Trophoblast cell (in vitro differentiated cells and primary cell): ENCODE results near the gene SLC37A1.

Source experiments
- DNase-seq, 2 donors: peaks; one replicate each; pipeline ENCODE4 v3.0.0-alpha.2; 2016
- H2AFZ ChIP-seq: 2 replicates; pipeline ENCODE4 v1.6.1; 2013; ENCODE audit warnings: low read length, moderate library complexity, mild to moderate bottlenecking; ENCODE audit not compliant: insufficient read depth, poor library complexity
- H2AK5ac ChIP-seq: 2 replicates; pipeline ENCODE4 v1.6.1; 2013; ENCODE audit warnings: mild to moderate bottlenecking, low read length
- H2BK120ac ChIP-seq: 2 replicates; pipeline ENCODE4 v1.6.1; 2013; ENCODE audit warnings: low read length, mild to moderate bottlenecking, moderate library complexity; ENCODE audit not compliant: insufficient read depth, poor library complexity
- H2BK12ac ChIP-seq: 2 replicates; pipeline ENCODE4 v1.6.1; 2013; ENCODE audit warnings: mild to moderate bottlenecking, low read length, moderate library complexity
- H2BK5ac ChIP-seq: 2 replicates; pipeline ENCODE4 v1.6.1; 2013; ENCODE audit warnings: low read length, low read depth, moderate library complexity, mild to moderate bottlenecking; ENCODE audit not compliant: poor library complexity
- H3K14ac ChIP-seq: 2 replicates; pipeline ENCODE4 v1.6.1; 2013; ENCODE audit warnings: mild to moderate bottlenecking, low read length
- H3K18ac ChIP-seq: 2 replicates; pipeline ENCODE4 v1.6.1; 2013; ENCODE audit warnings: mild to moderate bottlenecking, low read length
- H3K23ac ChIP-seq: 2 replicates; pipeline ENCODE4 v1.6.1; 2013; ENCODE audit warnings: low read length
- H3K27ac ChIP-seq: 2 replicates; pipeline ENCODE4 v1.5.1; 2013; ENCODE audit warnings: low read depth, mild to moderate bottlenecking, inconsistent platforms, low read length, moderate library complexity
- H3K27me3 ChIP-seq: 2 replicates; pipeline ENCODE4 v1.6.1; 2013; ENCODE audit warnings: inconsistent platforms, mild to moderate bottlenecking, low read length, moderate library complexity; ENCODE audit not compliant: insufficient read depth
- H3K36me3 ChIP-seq, 2 experiments: 1 replicate in 1 of 2; 2 replicates in 1 of 2; pipeline ENCODE4 v1.6.1; 2013; ENCODE audit warnings: low read length in 2 of 2, mild to moderate bottlenecking in 2 of 2, moderate library complexity in 1 of 2; ENCODE audit not compliant: insufficient read depth in 2 of 2, control insufficient read depth in 1 of 2
- H3K4ac ChIP-seq: 2 replicates; pipeline ENCODE4 v1.6.1; 2013; ENCODE audit warnings: low read depth, mild to moderate bottlenecking, low read length, moderate library complexity
- H3K4me1 ChIP-seq, 2 experiments: 1 replicate in 1 of 2; 2 replicates in 1 of 2; pipeline ENCODE4 v1.6.1; 2013; ENCODE audit warnings: low read length in 2 of 2, mild to moderate bottlenecking in 2 of 2, moderate library complexity in 1 of 2; ENCODE audit not compliant: insufficient read depth in 2 of 2, control insufficient read depth in 1 of 2
- H3K4me2 ChIP-seq: 2 replicates; pipeline ENCODE4 v1.6.1; 2013; ENCODE audit warnings: inconsistent platforms, mild to moderate bottlenecking, low read length, moderate library complexity
- H3K4me3 ChIP-seq: 2 replicates; pipeline ENCODE4 v1.5.1; 2013; ENCODE audit warnings: mild to moderate bottlenecking, low read depth, low read length, inconsistent platforms
- H3K79me1 ChIP-seq: one replicate; pipeline ENCODE4 v1.6.1; 2013; ENCODE audit warnings: low read length
- H3K79me2 ChIP-seq: 2 replicates; pipeline ENCODE4 v1.6.1; 2013; ENCODE audit warnings: low read length, mild to moderate bottlenecking; ENCODE audit not compliant: control insufficient read depth, insufficient read depth, poor library complexity
- H3K9ac ChIP-seq: 2 replicates; pipeline ENCODE4 v1.6.1; 2013; ENCODE audit warnings: mild to moderate bottlenecking, low read length
- H3K9me3 ChIP-seq: 2 replicates; pipeline ENCODE4 v1.6.1; 2013; ENCODE audit warnings: low read depth, mild to moderate bottlenecking, control low read depth, inconsistent platforms, low read length; ENCODE audit not compliant: insufficient read depth
- H4K12ac ChIP-seq: 2 replicates; pipeline ENCODE4 v1.6.1; 2013; ENCODE audit warnings: low read depth, mild to moderate bottlenecking, low read length, moderate library complexity
- H4K8ac ChIP-seq: 2 replicates; pipeline ENCODE4 v1.6.1; 2013; ENCODE audit warnings: low read depth, mild to moderate bottlenecking, low read length, moderate library complexity
- H4K91ac ChIP-seq: one replicate; pipeline ENCODE4 v1.6.1; 2013; ENCODE audit warnings: low read depth, mild to moderate bottlenecking, low read length, moderate library complexity
- WGBS: extraction: QIAGEN DNeasy Blood & Tissue Kit; methylation state at CpG from one replicate; pipeline ENCODE4 v1.1.7; 2013; ENCODE audit warnings: missing lambda C conversion rate; ENCODE audit not compliant: insufficient read length, insufficient coverage; ENCODE audit errors: extremely low coverage; 5-methylcytosine and 5-hydroxymethylcytosine counted together

SLC37A1 gene

GRCh38 chr21:42544544-42544943 lies 30.9 kb downstream of the SLC37A1 start:
- Histone ChIP-seq H3K4me1 (peaks cover 0 to 2% of the 10 kb centered on the region in 2 experiments), H3K4me3 (no peak overlapping the region), H4K91ac (no peak overlapping the region), H3K79me1 (no peaks in the 10 kb centered on the region), H2AFZ (no peak overlapping the region), H2BK120ac (no peak overlapping the region), H2BK5ac (no peak overlapping the region), H2BK12ac (no peak overlapping the region), H4K12ac (no peak overlapping the region), H3K9ac (no peak overlapping the region), H3K4ac (no peak overlapping the region), H4K8ac (no peak overlapping the region), H3K4me2 (no peak overlapping the region), H3K27ac (no peak overlapping the region), H3K23ac (no peak overlapping the region), H3K36me3 (peaks cover 55 to 58% of the 10 kb centered on the region in 2 experiments), H3K9me3 (no peaks in the 10 kb centered on the region), H2AK5ac (no peak overlapping the region), H3K79me2 (no peaks in the 10 kb centered on the region), H3K14ac (no peak overlapping the region), H3K27me3 (no peaks in the 10 kb centered on the region), H3K18ac (no peak overlapping the region)
- no peak for DNase-seq
- WGBS = no CpG with 5 or more reads among the region's 8 CpGs

- peaks cover 0 to 2% of the 10 kb centered on the region in 2 experiments for H3K4me1 ChIP-seq
- H3K79me1 ChIP-seq = no peaks in the 10 kb centered on the region
- H3K4me3 ChIP-seq = no peak overlapping the region
- no peak overlapping the region for H4K91ac ChIP-seq
- H2AFZ ChIP-seq = no peak overlapping the region
- no peak overlapping the region for H3K9ac ChIP-seq
- no peak overlapping the region for H4K8ac ChIP-seq
- no peaks in the 10 kb centered on the region for H3K9me3 ChIP-seq
- H3K36me3 ChIP-seq = peaks cover 53 to 54% of the 10 kb centered on the region in 2 experiments
- no peak overlapping the region for H3K4me2 ChIP-seq
- H4K12ac ChIP-seq = no peak overlapping the region
- no CpG with 5 or more reads among the region's 4 CpGs for WGBS
- no peak overlapping the region for H2BK12ac ChIP-seq
- H3K27me3 ChIP-seq = no peaks in the 10 kb centered on the region
- no peak overlapping the region for H3K18ac ChIP-seq
- no peak overlapping the region for H2AK5ac ChIP-seq
- no peak overlapping the region for H2BK120ac ChIP-seq
- no peak for DNase-seq
- H3K27ac ChIP-seq = no peak overlapping the region
- H3K4ac ChIP-seq = no peak overlapping the region
- no peak overlapping the region for H3K14ac ChIP-seq
- H3K79me2 ChIP-seq = no peaks in the 10 kb centered on the region
- no peak overlapping the region for H2BK5ac ChIP-seq
- no peak overlapping the region for H3K23ac ChIP-seq
These were observed 31.7 kb downstream of the SLC37A1 start for GRCh38 chr21:42545317-42545716.

- peaks cover 0 to 2% of the 10 kb centered on the region in 2 experiments for H3K4me1 ChIP-seq
- no peak overlapping the region for H3K14ac ChIP-seq
- H3K9me3 ChIP-seq = no peaks in the 10 kb centered on the region
- no peaks in the 10 kb centered on the region for H3K79me1 ChIP-seq
- no peak overlapping the region for H2BK120ac ChIP-seq
- H2AFZ ChIP-seq = no peak overlapping the region
- H3K27me3 ChIP-seq = no peaks in the 10 kb centered on the region
- H4K12ac ChIP-seq = no peak overlapping the region
- no peak overlapping the region for H3K27ac ChIP-seq
- no peak overlapping the region for H3K4me3 ChIP-seq
- no peak overlapping the region for H4K91ac ChIP-seq
- H3K36me3 ChIP-seq = peaks cover 51 to 53% of the 10 kb centered on the region in 2 experiments
- no peak overlapping the region for H2BK5ac ChIP-seq
- H3K18ac ChIP-seq = no peak overlapping the region
- H3K9ac ChIP-seq = no peak overlapping the region
- H2BK12ac ChIP-seq = no peak overlapping the region
- no peak overlapping the region for H3K4ac ChIP-seq
- no peak overlapping the region for H3K23ac ChIP-seq
- H4K8ac ChIP-seq = no peak overlapping the region
- no peak overlapping the region for H3K4me2 ChIP-seq
- WGBS = no CpG with 5 or more reads among the region's 8 CpGs
- H3K79me2 ChIP-seq = no peaks in the 10 kb centered on the region
- H2AK5ac ChIP-seq = no peak overlapping the region
- DNase-seq = no peak
These were observed 32.1 kb downstream of the SLC37A1 start for GRCh38 chr21:42545745-42546144.

- no peak overlapping the region for H3K4me3 ChIP-seq
- no CpG with 5 or more reads among the region's 14 CpGs for WGBS
- no peaks in the 10 kb centered on the region for H3K79me2 ChIP-seq
- DNase-seq = no peak
- H2AFZ ChIP-seq = no peak overlapping the region
- no peak overlapping the region for H3K27ac ChIP-seq
- H3K27me3 ChIP-seq = no peaks in the 10 kb centered on the region
- H3K23ac ChIP-seq = no peak overlapping the region
- H4K12ac ChIP-seq = no peak overlapping the region
- H3K79me1 ChIP-seq = no peaks in the 10 kb centered on the region
- peaks cover 51% of the 10 kb centered on the region in 2 experiments for H3K36me3 ChIP-seq
- no peaks in the 10 kb centered on the region for H3K9me3 ChIP-seq
- no peak overlapping the region for H2BK12ac ChIP-seq
- no peak overlapping the region for H4K8ac ChIP-seq
- H3K9ac ChIP-seq = no peak overlapping the region
- H3K18ac ChIP-seq = no peak overlapping the region
- H3K4me1 ChIP-seq = peaks cover 0 to 2% of the 10 kb centered on the region in 2 experiments
- H4K91ac ChIP-seq = no peak overlapping the region
- no peak overlapping the region for H3K4ac ChIP-seq
- no peak overlapping the region for H3K14ac ChIP-seq
- H2AK5ac ChIP-seq = no peak overlapping the region
- no peak overlapping the region for H2BK5ac ChIP-seq
- no peak overlapping the region for H3K4me2 ChIP-seq
- no peak overlapping the region for H2BK120ac ChIP-seq
These were observed 32.8 kb downstream of the SLC37A1 start for GRCh38 chr21:42546433-42546832.
